NCI-H748 treated with DMSO at 0.1 percent for 48 hours (cell line): ENCODE data around the gene TAF1C.
"Not testable (repeated sequence)": the region's sequence is repeated elsewhere in the genome, so short reads cannot be mapped to it uniquely, and the experiment has no call there.

ENCODE experiments used
- DNase-seq: peaks from one replicate; lab custom pipeline; 2025; lab: John Stamatoyannopoulos, UW

Gene TAF1C, protein sequence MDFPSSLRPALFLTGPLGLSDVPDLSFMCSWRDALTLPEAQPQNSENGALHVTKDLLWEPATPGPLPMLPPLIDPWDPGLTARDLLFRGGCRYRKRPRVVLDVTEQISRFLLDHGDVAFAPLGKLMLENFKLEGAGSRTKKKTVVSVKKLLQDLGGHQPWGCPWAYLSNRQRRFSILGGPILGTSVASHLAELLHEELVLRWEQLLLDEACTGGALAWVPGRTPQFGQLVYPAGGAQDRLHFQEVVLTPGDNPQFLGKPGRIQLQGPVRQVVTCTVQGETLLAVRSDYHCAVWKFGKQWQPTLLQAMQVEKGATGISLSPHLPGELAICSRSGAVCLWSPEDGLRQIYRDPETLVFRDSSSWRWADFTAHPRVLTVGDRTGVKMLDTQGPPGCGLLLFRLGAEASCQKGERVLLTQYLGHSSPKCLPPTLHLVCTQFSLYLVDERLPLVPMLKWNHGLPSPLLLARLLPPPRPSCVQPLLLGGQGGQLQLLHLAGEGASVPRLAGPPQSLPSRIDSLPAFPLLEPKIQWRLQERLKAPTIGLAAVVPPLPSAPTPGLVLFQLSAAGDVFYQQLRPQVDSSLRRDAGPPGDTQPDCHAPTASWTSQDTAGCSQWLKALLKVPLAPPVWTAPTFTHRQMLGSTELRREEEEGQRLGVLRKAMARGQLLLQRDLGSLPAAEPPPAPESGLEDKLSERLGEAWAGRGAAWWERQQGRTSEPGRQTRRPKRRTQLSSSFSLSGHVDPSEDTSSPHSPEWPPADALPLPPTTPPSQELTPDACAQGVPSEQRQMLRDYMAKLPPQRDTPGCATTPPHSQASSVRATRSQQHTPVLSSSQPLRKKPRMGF

GRCh38 chr16:84186685-84187437 is at the start of gene TAF1C:
TAF1C (minus strand) TSS chr16:84187057; CDS start chr16:84184988, 2,069 bp downstream.
- peak; percentile 62 for DNase-seq

- DNase-seq: no peak
These were observed 47.7 kb upstream of the TAF1C start for GRCh38 chr16:84234321-84235241.

DNA sequence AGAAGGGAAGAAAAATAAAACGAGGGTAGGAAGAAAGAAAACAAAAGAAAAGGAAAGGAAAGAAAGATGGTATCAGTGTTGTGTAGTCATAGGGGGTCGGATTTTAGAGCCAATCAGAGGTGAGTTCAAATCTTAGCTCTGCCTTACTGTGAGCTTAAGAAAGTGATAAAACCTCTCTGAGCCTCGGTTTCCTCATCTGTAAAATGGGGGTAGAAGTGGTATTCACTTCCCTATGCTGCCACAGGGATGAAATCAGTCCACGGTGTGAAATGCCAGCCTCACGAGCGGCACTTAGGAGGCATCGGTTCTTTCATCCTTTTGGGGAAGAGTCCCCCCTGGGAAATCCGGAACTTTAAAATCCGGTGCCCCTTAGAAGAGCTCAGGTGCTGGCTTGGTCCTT is 46.9 kb upstream of the TAF1C start:
- DNase-seq: no peak

DNA sequence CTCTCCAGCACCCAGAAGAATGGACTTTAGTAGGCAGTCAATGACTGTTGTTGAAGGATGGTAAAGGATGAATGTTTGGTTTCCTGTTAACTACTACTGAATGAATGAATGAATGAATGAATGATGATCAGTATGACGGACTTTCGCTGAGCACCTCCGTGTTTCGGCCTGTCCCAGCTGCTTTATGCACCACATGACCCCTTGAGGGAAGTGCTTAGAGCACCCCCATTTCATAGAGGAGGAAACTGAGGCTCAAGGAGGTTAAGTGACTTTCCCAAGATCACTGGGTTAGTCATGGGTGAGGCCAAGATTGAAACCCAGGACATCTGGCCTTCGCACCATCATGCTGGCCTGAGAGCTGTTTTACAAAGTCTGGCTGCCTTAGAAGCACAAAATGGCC is 46.1 kb upstream of the TAF1C start:
- no peak for DNase-seq

GRCh38 chr16:84232060-84232459 is 45.2 kb upstream of the TAF1C start:
- no peak for DNase-seq

DNA sequence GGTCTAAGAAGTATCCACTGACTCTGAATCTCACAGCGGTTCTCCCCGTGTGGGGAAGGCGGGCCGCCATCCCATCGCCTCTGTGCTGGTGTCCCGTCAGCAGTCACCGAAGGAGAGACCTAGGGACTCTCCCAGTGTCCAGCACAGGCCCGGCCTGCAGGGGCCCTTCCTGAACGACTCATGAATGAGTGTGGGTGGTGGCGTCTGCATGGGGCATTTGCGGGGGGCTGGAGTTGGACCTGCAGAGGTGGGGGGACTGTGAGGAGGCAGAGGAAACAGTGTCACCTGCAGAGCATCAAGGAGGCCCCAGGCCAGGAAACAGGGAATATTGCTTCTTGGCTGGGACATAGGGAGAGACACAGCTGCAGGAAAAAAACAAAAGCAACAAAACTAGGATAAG is 42.6 kb upstream of the TAF1C start:
- DNase-seq: no peak

GRCh38 chr16:84228256-84228838 is 41.5 kb upstream of the TAF1C start:
- DNase-seq: no peak

DNA sequence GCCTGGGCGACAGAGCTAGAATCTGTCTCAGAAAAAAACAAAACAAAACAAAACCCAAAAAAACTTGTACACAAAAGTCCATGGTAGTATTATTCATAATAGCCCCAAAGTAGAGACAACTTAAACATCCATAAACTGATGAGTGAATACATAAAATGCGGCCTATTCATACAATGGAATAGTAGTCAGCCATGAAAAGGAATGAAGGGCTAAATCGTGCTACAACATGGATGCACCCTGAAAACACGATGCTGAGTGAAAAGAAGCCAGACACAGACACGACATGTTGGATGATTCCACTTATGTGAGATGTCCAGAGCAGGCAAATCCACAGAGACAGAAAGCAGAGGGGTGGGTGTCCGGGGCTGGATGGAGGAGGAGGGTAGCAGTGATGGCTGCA is 40.7 kb upstream of the TAF1C start:
- DNase-seq: no peak

DNA sequence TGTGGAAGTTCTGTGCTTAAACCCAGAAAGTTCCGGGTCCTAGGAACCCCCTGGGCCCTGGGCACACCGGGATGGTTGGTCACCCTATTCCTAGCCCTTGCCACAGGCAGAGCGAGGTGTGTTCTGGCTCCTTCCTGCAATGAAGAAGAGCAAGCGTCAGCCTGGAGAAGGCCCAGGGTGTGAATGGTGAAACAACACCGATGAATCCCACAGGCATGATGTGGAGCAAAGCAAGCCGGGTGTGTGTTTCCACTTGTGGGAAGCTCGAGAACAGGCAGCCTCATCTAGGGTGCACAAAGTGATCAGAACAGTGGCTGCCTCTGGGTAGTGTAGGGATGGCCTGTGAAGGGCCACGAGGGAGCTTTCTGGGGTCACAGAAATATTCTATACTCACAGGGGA is 39.2 kb upstream of the TAF1C start:
- DNase-seq: no peak

GRCh38 chr16:84225571-84225970 is 38.7 kb upstream of the TAF1C start:
- no peak for DNase-seq

GRCh38 chr16:84225126-84225525 is 38.3 kb upstream of the TAF1C start:
- no peak for DNase-seq

DNA sequence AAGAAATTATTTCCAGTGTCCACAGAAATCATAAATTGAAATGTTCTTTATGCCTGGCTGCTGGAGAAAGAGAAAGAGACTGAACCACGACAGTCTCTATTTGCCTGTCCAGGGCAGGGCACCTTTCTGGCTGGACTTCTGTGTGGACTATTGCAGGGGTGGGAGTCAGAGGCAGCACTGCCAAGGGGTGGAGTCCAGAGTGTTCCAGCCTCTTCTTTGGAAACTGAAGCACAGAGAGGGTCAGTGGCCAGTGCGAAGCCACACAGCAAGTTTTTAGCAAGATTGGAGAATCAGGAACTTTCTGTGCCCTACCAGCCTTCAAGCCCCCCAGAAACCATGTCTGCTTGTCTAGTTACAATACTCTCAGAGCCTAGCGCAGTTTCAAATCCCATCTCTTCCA is 37.7 kb upstream of the TAF1C start:
- DNase-seq: no peak

DNA sequence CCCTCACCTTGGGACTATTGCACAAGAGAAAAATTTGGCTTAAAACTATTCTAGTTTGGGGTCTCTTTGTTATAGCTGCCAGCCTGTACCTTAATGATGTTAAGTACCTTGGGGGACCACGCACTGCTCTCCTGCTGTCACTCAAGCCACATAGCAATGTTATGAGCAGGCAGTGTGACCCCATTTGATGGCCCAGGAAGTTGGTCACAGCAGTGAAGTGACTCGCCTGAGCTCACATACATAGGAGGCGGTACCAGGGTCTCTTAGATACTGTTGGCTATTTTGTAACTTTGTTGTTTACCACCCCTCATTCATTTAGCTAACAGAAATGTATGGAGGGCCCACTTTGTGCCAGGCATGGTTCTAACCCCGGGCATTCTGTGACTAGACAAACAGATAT is 36.6 kb upstream of the TAF1C start:
- DNase-seq: no peak

GRCh38 chr16:84220851-84221250 is 34.0 kb upstream of the TAF1C start:
- DNase-seq: no peak

- DNase-seq: no peak
These were observed 32.1 kb upstream of the TAF1C start for GRCh38 chr16:84218956-84219355.

- DNase-seq: no peak
These were observed 31.4 kb upstream of the TAF1C start for GRCh38 chr16:84218176-84218823.

GRCh38 chr16:84216144-84216543 is 29.3 kb upstream of the TAF1C start:
- DNase-seq: not testable (repeated sequence)

DNA sequence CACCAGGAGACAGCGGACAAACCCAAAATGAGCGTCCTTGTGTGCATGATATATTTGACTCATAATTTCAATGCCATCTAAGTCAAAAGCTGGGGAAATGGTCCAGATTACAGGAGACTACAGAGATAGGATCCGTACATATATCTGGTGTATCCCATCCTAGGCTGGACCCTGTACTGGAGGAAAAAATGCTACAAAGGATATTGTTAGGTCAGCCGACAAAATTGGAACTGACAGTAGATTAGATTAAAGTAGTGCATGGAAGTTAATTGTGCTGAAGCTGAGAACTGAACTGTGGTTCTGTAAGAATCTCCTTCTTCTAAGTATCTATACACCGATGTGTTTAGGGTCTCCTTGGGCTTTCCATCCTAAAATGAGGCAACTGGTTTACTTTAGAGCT is 28.7 kb upstream of the TAF1C start:
- DNase-seq: no peak

- no peak for DNase-seq
These were observed 27.7 kb upstream of the TAF1C start for GRCh38 chr16:84214451-84215066.

GRCh38 chr16:84212631-84213030 is 25.8 kb upstream of the TAF1C start:
- no peak for DNase-seq
